Islet of Langerhans (tissue), 1 donor: ENCODE measurements around the gene HOXD12.

Experiments
- FAIRE-seq: peaks from one replicate; lab custom pipeline; 2011; peaks lifted over from hg19 to GRCh38; lab: Jason Lieb, UNC

The HOXD12 gene

DNA sequence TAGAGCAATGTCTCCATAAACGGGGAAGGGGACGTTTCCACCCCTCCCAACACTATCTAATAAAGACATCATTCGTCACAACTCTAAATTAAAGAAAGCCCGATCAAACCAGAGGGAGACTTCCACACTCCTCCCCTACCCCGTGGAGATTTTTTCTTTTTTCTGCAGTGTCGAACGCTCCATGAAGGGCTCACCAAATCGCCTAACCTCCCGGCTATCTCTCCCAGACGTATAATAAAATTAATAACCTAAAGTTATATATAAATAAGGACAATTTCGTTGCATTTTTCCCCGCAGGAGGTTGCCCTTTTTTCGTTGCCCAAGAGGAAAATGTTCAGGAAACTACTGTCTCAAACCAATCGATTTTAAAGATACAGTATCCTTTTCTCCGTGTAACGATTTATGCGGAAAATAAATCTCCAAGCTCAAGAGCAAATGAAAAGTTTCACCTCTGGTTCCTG is 18.2 kb upstream of the HOXD12 start:
- no peak for FAIRE-seq

DNA sequence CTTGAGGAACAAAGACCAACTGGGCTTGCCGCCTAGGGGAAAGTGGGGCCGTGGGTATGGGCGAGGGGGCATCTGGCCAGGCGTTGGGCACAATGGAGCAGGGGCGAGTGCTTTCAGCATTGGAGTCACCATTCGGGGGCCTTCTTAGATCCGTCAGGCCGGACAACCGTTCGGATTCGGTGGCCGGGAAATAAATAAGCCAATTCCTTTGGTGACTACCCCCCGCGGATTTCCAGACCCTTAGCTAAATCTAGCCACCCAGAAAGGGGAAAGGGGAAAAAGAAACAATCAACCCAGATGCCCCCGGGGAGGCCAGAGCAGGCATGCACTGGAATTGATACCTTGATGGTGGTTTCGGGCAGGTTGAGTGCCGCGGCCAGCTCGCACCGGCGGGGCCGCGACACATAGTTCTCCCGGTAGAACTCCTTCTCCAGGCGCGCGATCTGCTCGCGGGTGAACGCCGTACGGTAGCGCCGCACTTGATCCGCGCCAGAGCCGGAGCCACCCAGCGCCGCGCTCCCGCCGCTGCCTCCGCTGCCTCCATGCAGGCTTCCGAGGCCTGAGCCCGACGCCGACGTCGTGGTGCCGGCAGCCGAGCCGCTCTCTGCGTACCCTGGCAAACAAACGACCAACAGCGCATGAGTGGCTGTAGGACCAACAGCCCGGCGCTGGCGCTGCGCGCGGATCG is 17.6 kb upstream of the HOXD12 start:
- no peak for FAIRE-seq

DNA sequence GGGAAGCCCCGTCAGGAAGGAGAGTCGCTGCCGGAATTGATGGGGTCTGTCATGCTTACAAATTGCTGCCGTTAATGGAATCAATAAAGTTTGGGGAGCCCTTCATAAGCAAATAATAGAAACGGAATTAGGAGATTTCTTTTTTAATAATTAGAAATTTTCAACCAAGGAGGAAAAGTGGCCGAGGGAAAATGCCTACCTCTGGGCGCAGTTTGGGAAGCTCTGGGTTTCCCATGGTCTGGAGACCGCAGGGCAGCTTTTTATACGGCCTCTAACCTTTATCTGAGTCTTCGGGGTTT is 17.1 kb upstream of the HOXD12 start:
- no peak for FAIRE-seq

DNA sequence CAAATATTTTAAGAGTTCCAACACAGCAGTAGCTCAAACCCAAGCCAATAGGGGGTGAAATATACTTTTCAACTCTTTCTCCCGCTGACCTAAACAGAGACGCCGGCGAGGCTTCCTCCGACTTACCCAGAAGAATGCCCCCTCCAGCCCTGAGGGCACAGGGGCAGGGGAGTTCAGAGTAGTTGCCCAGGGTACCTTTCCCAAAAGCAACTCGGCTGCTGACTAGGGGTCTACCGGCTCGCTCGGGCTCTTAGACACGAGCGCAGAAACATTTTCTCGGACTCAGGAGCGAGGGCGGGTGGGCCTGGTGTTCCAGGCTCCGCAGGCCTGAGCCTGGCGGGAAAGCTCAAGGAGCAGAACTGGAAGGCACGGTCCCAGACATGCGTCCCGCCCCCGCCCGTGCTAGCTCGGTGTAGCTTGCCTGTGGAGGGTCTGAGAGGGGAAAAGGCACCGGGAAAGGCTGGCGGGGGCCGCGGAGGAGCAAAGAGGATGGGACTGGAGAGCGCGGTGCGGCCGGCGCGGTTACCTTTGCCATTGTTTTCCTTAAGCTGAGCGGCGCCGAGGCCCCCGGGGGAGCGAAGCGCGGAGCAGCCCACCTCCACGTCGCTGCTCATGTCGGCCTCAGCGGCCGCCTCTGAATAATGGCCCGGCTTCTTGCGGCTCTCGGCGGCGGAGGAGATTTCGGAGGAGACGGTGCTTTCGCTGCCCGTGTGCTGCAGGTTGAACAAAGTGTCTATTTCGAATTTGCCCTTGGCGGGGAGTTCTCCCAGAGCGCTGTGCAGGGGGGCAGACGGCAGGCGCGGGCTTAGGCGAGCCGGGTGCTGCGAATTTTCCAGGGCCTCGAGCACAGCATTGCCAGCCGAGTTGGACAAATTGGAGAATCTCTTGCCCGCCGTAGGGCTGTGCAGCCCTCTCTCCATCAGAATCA is 16.5 kb upstream of the HOXD12 start:
- FAIRE-seq = no peak

DNA sequence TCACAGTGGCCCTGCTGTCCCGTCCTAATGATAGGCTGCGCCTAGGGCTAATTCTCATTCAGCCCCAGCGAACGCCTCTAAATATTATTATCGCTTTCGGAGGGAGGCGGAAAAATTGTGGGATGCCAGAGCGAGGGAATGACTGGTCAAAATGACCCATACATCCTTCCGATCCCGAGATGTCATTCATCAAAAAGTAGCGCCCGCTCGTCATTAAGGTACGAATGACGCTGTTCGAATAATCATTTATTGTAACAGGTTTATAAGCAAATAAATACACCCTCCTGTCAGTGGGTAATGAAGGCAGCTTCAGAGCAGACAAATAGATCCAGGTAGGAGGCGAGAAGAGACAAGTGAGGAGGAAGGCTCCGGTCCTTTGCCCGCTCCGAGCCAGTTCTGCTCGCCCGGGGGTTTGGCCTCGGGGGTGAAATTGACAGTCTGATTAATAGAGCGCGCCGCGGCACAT is 15.8 kb upstream of the HOXD12 start, which contains the start of gene EVX2:
Gene EVX2, minus strand, starts transcription at position 167 of the 466 bp plus-strand sequence. CDS start 186 bp downstream, outside the sequence.
- no peak for FAIRE-seq

DNA sequence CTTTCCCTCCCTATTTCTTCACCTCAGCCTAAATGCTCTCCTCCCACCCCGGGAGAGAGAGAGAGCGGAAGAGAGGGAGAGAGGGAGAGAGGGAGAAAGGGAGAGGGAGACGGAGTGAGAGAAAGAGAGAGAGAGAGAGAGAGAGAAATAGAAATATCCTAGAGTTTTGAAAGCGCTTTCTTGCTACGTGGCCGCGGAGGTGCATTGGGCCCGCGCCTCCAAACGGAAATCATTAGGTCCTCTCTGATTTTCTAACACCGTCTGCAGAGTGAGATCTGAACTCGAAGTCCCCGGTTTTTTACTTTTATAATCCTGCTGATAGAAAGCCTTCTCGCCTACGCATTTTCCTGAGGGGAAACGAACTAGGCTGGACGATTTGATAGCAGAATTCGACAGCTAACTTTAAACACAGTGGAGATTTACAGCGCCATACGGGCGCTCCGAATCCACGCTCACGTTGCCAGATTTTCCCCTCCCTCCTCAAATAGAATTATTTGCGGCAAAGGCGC is 14.9 kb upstream of the HOXD12 start:
- FAIRE-seq = no peak

DNA sequence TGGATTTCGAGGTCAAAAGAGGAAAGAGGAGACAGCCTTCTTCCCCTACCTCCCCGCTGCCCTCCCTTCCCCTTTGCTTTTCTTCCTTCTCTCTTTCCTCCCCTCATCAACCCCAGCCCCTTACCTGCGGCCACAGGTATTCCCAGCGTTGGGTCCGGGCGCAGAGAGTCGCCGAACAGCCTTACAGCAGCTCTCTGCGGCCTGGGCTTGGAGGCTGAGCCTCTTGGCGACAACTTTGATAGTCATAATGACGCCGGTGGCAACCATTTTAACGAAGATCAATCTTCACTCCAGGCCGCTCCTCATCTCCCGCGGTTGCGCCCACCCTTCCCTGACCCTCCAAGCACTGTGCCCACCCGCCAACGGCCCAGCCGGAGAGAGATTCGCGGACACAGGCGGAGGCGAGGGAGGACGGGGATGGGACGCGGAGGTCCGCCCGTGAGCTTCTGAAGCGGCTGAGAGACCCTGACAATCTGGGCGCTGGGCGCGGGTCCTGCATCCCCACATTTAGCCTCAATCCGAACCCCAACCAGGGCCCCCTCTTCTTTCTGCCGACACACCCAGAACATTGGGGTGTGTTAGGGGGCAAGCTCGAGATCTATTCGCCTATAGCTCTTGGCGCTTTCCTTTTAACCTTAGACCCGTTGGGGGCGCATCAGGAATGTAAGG is 14.3 kb upstream of the HOXD12 start:
- no peak for FAIRE-seq

DNA sequence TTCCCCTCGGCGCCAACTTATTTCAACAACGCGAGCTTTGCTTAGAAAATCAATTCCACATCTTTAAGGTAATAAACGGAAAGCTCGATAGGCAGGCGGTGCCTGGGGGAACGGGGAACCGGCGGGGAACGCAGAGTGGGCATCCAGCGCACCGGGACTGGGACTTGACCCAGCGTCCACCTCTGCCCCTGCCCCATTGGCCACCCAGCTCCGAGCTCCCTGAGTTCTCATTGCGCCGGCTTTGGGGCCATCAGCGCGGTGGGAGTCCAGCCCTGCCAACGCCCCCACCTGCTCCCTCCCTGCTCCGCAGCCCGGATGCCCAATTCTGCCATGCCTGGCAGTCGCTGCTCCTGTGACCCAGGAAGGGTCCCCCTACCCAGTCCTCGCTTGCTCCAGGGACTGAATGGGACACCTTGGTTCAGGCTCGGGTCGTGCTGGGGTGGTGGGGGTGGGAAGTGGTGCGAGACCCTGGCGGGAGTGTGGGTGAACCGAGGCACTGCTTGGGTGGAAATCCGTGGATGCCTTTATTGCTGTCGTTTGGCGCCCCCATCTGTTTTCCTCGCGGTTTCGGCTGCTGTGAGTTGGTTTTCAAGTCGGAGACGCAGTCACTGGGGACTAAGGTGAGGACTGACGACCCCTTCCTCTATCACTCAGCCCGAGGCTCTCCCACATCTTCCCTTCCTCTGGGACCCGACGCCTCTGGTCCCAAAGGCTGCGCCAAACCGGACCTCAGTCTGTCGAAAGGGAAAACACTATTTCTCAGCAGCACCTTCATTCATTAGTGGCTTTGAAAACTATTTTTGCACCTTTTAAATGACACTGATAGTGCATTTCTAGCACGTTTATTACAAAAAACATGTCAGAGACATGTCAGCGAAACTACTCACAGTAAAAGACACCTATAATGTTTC is 13.5 kb upstream of the HOXD12 start:
- no peak for FAIRE-seq

DNA sequence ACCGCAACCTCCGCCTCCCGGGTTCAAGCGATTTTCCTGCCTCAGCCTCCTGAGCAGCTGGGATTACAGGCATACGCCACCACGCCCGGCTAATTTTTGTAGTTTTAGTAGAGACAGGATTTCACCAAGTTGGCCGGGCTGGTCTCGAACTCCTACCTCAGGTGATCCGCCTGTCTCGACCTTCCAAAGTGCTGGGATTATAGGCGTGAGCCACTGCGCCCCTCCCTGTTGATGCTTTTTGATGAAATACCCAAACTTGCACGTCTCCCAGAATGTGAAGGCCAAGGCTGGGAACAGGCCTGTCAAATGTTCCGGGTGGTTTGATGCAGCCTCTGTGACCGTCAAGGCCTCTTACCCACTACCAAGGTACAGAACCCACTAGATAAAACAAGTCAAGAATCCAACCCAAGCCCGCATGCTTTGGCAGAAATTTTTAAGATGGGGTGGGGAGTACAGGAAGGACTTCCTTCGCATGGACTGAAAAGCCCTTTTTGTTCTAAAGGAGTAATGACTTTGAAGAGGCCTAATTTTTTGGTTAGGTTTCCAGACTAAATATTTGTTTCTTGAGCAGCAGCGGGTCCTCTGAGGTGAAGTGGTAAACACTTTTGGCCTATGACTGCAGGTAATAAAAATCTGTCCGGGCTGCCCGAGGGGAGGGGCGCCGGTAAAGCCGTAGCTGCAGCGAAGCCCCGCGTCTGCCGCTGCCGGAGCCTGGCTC is 12.1 kb upstream of the HOXD12 start:
- FAIRE-seq = no peak

DNA sequence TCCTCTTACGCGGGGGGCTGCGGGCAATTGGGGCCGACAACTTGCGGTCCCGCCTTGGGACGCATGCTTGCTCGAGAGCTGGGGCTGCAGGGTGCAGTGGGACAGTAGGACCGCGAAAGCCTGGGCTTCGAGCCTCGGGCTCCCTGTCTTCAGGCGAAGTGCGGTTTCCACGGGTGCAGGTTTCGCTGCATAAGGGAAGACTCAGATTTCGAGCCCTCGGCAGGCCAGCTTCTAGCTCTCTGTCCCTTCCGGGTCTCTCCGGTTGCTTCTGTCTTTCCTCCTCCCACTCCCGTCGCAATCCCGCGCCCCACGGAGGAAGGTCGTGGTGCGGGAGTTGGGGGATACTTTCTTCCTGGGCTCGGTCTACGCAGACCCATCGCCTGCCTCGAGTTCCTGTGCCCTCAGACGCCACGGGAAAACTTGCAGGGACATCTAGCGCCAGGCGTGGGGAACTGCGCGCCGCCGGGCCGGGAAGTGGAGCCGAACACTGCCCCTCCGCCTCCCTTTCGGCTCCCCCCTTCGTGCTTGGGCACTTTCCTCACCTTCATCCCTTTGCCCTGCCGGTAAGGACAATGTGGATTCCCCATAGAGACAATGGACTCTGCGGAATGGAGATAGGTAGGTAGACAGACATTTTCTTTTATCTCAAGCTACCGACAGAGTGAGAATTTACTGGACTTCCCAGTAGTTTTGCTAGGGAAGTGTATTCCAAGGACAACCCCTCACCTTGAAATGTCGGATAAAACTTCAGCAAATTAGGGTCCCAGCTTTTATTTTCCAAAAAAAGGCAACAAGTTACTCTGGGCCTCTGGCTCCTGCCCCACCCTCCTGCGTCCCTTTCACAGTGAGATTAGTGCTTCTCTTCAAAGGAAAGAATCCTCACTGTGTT is 11.3 kb upstream of the HOXD12 start:
- no peak for FAIRE-seq

DNA sequence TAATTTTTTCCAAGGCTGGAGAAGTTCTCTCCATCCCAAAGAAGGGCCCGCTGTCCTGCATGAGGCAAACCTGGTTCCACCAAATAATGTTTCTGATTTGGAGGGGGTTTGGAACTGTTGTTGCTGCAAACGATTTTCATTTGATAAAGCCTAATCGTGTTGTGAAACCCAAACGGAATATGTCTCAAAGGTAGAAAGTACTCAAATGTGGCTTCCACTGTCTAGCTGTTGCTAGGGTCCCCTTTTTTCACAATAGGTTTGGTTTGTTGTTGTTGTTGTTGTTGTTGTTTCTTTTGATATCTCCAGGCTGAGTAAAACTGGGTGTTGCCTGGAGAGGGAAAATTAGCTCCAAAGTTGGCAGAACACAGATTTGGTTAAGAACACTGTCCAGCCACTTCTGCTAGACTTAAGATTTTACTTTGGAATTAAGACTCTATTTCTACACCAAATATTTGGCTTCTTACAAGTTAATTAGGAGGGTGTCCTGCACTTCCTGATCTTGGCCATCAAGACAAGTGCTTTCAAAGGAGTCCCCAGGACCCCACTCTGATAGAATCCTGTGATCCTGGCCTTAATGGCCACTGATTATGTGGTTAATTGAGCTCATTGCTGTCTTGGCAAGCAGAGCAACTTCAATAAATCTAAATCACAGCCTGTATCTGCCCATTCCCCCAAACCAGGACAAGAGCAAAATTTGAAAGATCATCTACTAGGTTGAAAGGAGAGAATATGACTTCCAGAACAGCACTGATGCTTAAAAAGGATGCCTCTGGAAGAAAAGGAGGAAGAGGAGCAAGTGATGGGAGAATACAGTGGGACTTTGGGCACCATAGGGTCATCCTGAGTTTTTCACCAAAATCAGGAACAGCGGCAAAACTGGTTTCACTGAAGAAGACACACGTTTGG is 10.4 kb upstream of the HOXD12 start:
- no peak for FAIRE-seq

DNA sequence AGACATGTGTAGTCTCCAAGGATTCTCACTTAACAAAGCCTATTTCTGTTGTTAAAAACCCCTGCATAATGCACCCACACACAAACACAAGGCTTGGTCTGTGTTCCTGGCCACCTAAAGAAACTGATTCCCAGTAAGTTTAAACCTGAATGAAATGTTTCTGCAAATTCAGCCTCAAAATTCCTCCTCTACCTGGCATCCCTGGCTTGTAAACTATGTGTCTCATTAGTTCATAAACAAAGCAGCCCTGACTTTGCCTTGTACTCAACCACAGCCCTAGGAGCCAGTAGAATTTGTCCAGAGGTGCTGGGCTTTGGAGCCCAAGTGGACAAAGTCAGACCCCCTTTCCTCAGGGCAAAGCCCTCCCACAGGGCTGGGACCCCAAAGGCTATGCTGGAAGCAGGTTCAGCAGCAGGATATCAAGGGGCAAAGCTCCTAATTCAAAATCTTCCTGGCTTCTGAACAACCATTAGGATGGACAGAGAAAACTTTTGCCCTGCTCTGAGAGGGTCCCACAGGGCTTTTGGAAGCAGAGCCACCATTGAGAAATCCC is 9.7 kb upstream of the HOXD12 start:
- FAIRE-seq = no peak

DNA sequence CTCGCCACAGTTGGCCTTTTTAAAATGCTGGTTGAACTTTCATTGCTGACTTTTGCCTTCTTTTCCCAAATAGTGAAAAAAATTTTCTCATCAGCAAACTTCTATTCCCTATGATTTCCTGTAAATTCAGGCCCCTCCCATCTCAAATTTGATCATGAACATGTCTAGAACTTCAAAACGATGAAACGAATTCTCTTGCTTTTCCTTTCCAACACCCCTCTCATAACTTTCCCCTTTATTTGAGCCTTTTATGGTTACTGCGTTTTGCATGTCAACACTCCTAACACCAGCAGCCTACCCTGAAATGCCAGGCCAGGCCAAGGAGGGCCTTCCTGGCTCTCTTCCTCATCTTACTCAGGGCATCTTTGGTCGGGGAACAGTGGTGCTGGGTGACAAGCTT is 8.7 kb upstream of the HOXD12 start:
- FAIRE-seq = no peak

DNA sequence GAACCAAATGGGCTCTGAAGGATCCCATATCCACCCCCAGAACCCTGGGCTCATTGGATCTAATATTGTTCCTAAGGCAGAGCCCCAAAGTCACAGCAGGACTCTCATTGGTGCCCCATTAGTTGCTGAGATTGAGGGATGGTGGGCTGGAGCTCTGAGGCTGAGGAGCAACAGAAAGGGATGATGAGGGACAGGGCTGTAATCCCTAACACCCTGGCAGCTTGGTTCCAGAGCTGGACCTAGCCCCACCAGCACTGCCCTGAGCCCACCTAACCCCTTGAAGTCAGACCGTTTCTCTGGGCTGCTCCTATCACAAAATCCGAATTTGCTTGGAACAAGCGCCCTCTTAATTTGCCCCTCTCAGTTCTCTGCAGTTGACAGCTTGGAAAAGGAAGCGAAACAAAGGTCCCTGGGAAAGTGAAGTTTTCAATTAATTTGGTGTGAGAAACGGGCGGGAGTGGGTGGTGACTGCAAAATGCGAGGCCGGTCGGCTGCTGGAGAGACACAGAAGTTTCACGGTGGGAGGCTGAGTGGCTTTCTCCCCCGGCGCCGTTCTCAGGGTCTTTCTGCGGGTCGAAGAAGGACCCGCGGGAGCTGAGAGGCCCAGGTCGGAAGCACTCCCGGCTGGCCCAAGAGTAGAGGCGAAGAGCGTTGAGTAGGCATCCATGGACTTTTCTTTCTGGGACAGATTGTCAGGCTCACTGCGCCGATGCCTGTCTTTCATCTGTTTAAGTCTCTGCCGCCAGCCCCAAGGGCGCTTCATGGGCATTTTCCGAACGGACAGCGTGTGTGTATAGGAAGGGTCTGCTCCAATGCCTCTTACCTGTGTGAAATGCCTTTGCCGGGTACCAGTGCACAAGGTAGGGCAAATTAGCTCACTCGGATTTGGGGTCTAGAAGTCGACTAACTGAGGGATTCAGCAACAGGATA is 8.0 kb upstream of the HOXD12 start:
- no peak for FAIRE-seq

DNA sequence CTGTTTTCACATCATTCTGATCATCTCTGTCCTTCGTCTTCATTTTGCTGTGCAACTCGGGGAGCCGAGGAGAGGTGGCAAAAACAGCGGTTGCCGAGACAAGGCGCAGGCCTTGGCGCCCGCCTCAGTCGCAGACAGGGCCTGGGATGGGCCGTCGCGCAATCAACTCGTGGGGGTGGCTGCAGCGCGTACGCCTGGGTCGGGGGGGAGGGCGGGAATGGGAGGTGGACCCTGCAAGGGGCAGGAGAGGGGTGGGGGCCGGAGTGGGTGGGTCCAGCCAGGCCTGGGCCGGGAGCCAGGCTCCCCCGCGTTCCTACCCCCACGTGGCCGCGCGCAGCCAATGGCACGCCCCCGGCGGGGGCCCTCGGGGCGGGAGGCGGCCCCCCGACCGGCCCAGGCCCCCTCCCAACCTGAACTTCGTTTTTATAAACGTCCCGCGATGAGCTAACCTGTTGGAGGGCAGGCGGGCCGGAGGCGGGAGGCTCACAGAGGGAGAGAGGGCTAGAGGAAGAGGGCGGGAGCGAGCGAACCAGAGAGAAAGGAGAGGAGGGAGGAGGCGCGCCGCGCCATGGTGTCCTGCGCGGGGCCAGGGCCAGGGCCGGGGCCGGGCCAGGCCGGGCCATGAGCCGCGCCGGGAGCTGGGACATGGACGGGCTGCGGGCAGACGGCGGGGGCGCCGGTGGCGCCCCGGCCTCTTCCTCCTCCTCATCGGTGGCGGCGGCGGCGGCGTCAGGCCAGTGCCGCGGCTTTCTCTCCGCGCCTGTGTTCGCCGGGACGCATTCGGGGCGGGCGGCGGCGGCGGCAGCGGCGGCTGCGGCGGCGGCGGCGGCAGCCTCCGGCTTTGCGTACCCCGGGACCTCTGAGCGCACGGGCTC is 7.1 kb upstream of the HOXD12 start, which contains the start of gene HOXD13:
Gene HOXD13, plus strand, starts transcription at position 452 of the 875 bp plus-strand sequence. Its CDS starts 170 bp downstream, at position 622.
- FAIRE-seq = no peak
